ENCODE measurements around the gene LRRC19. TPM values are rescaled to one million over a fixed set of nuclear protein-coding genes. Genes with fewer than 3 reads are reported as not detected.
A peak's percentile ranks its signal among the peaks of the same experiment; 100 is the strongest.

LRRC19 gene
- total RNA-seq (not detected in 2 replicates), polyA plus RNA-seq (0.21 and 0.44 TPM in 2 replicates)

GRCh38 chr9:27005491-27005890 is at the start of gene LRRC19:
TSS of gene LRRC19 (minus strand) at chr9:27005672. CDS start at chr9:26999694, 5,978 bp downstream.
- Histone ChIP-seq H3K36me3 (peaks cover 9% of the 10 kb centered on the region), H3K27ac (no peak within 1 kb of the TSS), H3K4me1 (ENCODE audit: low read depth) (no peaks in the 10 kb centered on the region), H3K4me3 (no peak within 1 kb of the TSS), H3K9me3 (ENCODE audit: low read depth) (no peaks in the 10 kb centered on the region), H3K27me3 (no peaks in the 10 kb centered on the region)
- no peak for DNase-seq (ENCODE audit: low read depth in 1 of 2, low spot score in 1 of 2)
- TF ChIP-seq CTCF (IDR thresholded peaks at IDR 0.05; ENCODE audit: low read depth, low read length), result no peak

- TF ChIP-seq CTCF (IDR thresholded peaks at IDR 0.05; ENCODE audit: low read depth, low read length), result no peak
- Histone ChIP-seq H3K9me3 (ENCODE audit: low read depth) (no peaks in the 10 kb centered on the region), H3K27ac (no peak overlapping the region), H3K27me3 (no peaks in the 10 kb centered on the region), H3K4me3 (no peak overlapping the region), H3K36me3 (peaks cover 10% of the 10 kb centered on the region), H3K4me1 (ENCODE audit: low read depth) (no peaks in the 10 kb centered on the region)
- DNase-seq (ENCODE audit: low read depth in 1 of 2, low spot score in 1 of 2), result no peak
Observed at GRCh38 chr9:27054841-27055240, 49.4 kb upstream of the LRRC19 start.

GRCh38 chr9:27054125-27054524 is 48.7 kb upstream of the LRRC19 start:
- Histone ChIP-seq H3K27me3 (no peaks in the 10 kb centered on the region), H3K36me3 (peaks cover 10% of the 10 kb centered on the region), H3K4me1 (ENCODE audit: low read depth) (no peaks in the 10 kb centered on the region), H3K27ac (no peak overlapping the region), H3K9me3 (ENCODE audit: low read depth) (no peaks in the 10 kb centered on the region), H3K4me3 (no peak overlapping the region)
- DNase-seq (ENCODE audit: low read depth in 1 of 2, low spot score in 1 of 2), result no peak
- no peak for TF ChIP-seq CTCF (IDR thresholded peaks at IDR 0.05; ENCODE audit: low read depth, low read length)

GRCh38 chr9:27053369-27054022 is 48.0 kb upstream of the LRRC19 start:
- no peak overlapping the region for H3K27ac ChIP-seq
- no peak overlapping the region for H3K4me3 ChIP-seq
- DNase-seq (ENCODE audit: low read depth in 1 of 2, low spot score in 1 of 2), result peak in 1 of 2 donors; percentile 22
- H3K9me3 ChIP-seq (ENCODE audit: low read depth), result no peaks in the 10 kb centered on the region
- H3K27me3 ChIP-seq, result no peaks in the 10 kb centered on the region
- no peaks in the 10 kb centered on the region for H3K4me1 ChIP-seq (ENCODE audit: low read depth)
- no peak for TF ChIP-seq CTCF (IDR thresholded peaks at IDR 0.05; ENCODE audit: low read depth, low read length)
- H3K36me3 ChIP-seq, result peaks cover 12% of the 10 kb centered on the region

- Histone ChIP-seq H3K4me1 (ENCODE audit: low read depth) (no peaks in the 10 kb centered on the region), H3K36me3 (peaks cover 23% of the 10 kb centered on the region), H3K4me3 (no peak overlapping the region), H3K9me3 (ENCODE audit: low read depth) (no peaks in the 10 kb centered on the region), H3K27ac (no peak overlapping the region), H3K27me3 (no peaks in the 10 kb centered on the region)
- no peak for TF ChIP-seq CTCF (IDR thresholded peaks at IDR 0.05; ENCODE audit: low read depth, low read length)
- DNase-seq (ENCODE audit: low read depth in 1 of 2, low spot score in 1 of 2), result no peak
Observed at GRCh38 chr9:27047136-27047535, 41.7 kb upstream of the LRRC19 start.
